Esophagus (tissue), 2 donors: ENCODE data around the gene IKZF5. TPM values are rescaled to one million over a fixed set of nuclear protein-coding genes. Genes with fewer than 3 reads are reported as not detected.

Experiments
- H3K27ac ChIP-seq, 2 donors: one replicate each; pipeline ENCODE4 v1.5.1; 2013; ENCODE audit warnings: low read depth in 2 of 2, mild to moderate bottlenecking in 2 of 2, inconsistent platforms in 1 of 2, low read length in 1 of 2, moderate library complexity in 1 of 2
- H3K27me3 ChIP-seq, 2 donors: one replicate each; pipeline ENCODE4 v1.6.1; 2013; ENCODE audit warnings: low read length in 2 of 2, control low read depth in 1 of 2, mild to moderate bottlenecking in 1 of 2; ENCODE audit not compliant: insufficient read depth in 2 of 2, control insufficient read depth in 1 of 2
- H3K36me3 ChIP-seq, 2 donors: one replicate each; pipeline ENCODE4 v1.6.1; 2013; ENCODE audit warnings: low read length in 1 of 2; ENCODE audit not compliant: control insufficient read depth in 2 of 2, insufficient read depth in 2 of 2
- H3K4me1 ChIP-seq, 2 donors: one replicate each; pipeline ENCODE4 v1.6.1; 2013; ENCODE audit warnings: low read length in 1 of 2; ENCODE audit not compliant: control insufficient read depth in 2 of 2, insufficient read depth in 2 of 2
- H3K4me3 ChIP-seq, 2 donors: one replicate each; pipeline ENCODE4 v1.5.1; 2013; ENCODE audit warnings: low read length in 2 of 2, mild to moderate bottlenecking in 2 of 2, low read depth in 1 of 2, moderate library complexity in 1 of 2
- H3K9me3 ChIP-seq, 2 donors: one replicate each; pipeline ENCODE4 v1.6.1; 2013; ENCODE audit warnings: mild to moderate bottlenecking in 2 of 2, low read depth in 1 of 2, low read length in 1 of 2, moderate library complexity in 1 of 2; ENCODE audit not compliant: control insufficient read depth in 2 of 2, insufficient read depth in 1 of 2
- WGBS, 2 donors: extraction: QIAGEN DNeasy Blood & Tissue Kit; methylation state at CpG; one replicate each; pipeline ENCODE4 v1.1.7; 2013; 5-methylcytosine and 5-hydroxymethylcytosine counted together
- polyA plus RNA-seq, 2 donors: library from polyadenylated mRNA; stranded (reverse); fragments of 200-250 nt; gene quantifications; one replicate each; pipeline ENCODE4 v1.2.3, GENCODE V29; 2013
- donor health status: healthy with polysubstance abuse.
- donor health status: Bipolar disorder and iron deficiency.

The IKZF5 gene
- polyA plus RNA-seq, 2 donors, result 4.5 to 7.2 TPM

DNA sequence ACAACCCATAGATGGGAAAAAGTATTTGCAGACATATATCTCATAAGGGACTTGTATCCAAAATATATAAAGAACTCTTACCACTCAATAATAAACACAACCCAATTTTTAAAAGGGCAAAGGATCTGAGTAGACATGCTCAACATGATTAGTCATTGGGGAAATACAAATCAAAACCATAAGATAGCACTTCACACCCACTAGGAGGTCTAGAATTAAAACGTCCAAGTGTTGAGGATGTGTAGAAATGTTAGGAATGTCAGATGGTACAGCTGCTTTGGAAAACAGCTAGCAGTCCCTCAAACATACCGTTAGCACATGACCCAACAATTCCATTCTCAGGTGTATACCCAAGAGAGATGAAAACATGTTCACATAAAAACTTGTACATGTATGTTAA lies 20.1 kb downstream of the IKZF5 start:
- no peaks in the 10 kb centered on the region for H3K4me1 ChIP-seq
- no peak overlapping the region for H3K27ac ChIP-seq
- WGBS, 2 donors, result 76 to 79% methylated on average over 2 of the region's 2 CpGs
- peaks cover 1 to 2% of the 10 kb centered on the region in 2 donors for H3K36me3 ChIP-seq
- H3K27me3 ChIP-seq, result no peaks in the 10 kb centered on the region
- H3K9me3 ChIP-seq, result no peaks in the 10 kb centered on the region
- no peak overlapping the region for H3K4me3 ChIP-seq

DNA sequence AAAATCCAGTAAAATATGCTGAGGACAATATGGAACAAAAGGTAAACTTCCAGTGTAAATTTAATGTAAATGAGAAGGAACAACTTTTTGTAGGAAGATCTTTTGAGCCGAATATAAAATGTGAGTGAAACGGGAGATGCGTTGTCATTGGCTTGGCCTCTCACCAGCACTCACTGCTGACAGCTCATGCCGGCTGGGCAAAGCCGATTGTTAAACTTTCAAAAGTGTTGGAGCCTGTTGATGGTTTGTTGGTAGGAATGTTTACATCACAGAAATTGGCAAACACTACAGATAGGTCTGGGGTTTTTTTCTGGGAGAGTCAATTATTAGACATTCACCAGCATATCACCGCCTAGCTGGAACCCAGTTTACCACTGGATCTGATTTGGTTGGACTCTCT lies 22.3 kb downstream of the IKZF5 start:
- WGBS, 2 donors, result 69 to 71% methylated on average over 6 of the region's 6 CpGs
- H3K27me3 ChIP-seq, result no peaks in the 10 kb centered on the region
- H3K4me3 ChIP-seq, result no peak overlapping the region
- H3K36me3 ChIP-seq, result peaks cover 1 to 2% of the 10 kb centered on the region in 2 donors
- no peaks in the 10 kb centered on the region for H3K9me3 ChIP-seq
- H3K27ac ChIP-seq, result peak overlapping the region in 1 of 2 donors; percentile 31
- no peaks in the 10 kb centered on the region for H3K4me1 ChIP-seq

DNA sequence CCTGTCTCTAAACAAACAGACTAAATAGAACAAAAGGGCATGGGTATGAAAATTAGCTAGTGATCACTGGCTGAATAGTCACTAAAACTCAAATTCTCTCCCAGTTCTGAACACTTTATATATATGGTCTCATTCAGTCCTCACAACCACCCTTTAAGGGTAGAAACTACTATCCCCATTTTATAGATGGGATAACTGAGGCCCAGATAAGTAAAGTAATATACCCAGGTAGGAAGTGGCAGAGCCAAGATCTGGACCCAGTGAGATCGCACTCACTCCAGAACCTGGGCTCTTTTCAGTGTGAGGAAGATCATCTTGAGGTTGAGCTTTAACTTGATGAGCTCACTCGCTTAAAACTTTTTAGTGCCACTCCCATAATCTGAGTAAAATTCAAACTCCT lies 23.9 kb downstream of the IKZF5 start:
- Histone ChIP-seq H3K36me3 (peaks cover 1 to 2% of the 10 kb centered on the region in 2 donors), H3K9me3 (no peaks in the 10 kb centered on the region), H3K4me3 (no peak overlapping the region), H3K27ac (no peak overlapping the region), H3K4me1 (no peaks in the 10 kb centered on the region), H3K27me3 (no peaks in the 10 kb centered on the region)
- 96% methylated on average over 2 of the region's 2 CpGs for WGBS, 2 donors

DNA sequence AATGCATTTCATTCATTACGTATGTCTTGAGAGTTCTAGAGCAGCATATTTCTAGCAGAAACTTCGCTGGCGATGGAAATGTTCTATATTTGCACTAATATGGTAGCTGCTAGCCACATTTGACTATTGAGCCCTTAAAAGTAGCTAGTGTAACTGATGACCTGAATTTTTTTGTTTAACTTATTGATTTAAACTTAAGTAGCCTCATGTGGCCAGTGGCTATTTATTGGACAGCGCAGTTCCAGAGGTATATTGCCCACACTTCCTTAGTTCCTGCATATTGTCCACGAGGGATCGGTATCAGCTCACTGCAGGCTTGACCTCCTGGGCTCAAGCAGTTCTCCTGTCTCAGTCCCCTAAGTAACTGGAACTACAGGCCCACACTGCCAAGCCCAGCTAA lies 24.7 kb downstream of the IKZF5 start:
- H3K36me3 ChIP-seq, result peaks cover 1 to 2% of the 10 kb centered on the region in 2 donors
- no peak overlapping the region for H3K4me3 ChIP-seq
- WGBS, 2 donors, result 95% methylated on average over 6 of the region's 6 CpGs
- no peaks in the 10 kb centered on the region for H3K9me3 ChIP-seq
- no peaks in the 10 kb centered on the region for H3K27me3 ChIP-seq
- H3K27ac ChIP-seq, result no peak overlapping the region
- no peaks in the 10 kb centered on the region for H3K4me1 ChIP-seq

DNA sequence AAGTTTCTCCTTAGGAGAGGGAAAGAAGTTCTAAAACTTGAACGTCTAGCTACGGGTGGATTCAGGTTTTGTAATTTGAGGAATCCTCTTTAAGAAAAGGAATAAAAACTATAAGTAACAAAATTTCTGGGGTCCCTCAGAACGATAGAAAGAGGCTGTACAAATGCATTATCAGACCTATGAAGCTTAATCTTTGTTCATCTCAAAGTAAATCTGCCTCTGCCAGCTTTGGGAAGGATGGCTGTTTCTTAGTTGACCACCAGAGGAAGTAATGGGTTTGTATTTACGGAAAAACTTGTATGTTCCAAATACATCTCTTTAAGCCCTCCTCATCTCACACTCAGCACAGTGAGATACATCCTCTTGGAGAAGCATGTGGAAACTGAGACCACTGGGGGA lies 27.5 kb downstream of the IKZF5 start:
- WGBS, 2 donors, result 24% methylated on average over 4 of the region's 4 CpGs
- no peaks in the 10 kb centered on the region for H3K27me3 ChIP-seq
- peaks cover 0 to 2% of the 10 kb centered on the region in 2 donors for H3K36me3 ChIP-seq
- no peak overlapping the region for H3K27ac ChIP-seq
- H3K9me3 ChIP-seq, result no peaks in the 10 kb centered on the region
- H3K4me1 ChIP-seq, result no peaks in the 10 kb centered on the region
- H3K4me3 ChIP-seq, result peak overlapping the region in 1 of 2 donors; percentile 82

DNA sequence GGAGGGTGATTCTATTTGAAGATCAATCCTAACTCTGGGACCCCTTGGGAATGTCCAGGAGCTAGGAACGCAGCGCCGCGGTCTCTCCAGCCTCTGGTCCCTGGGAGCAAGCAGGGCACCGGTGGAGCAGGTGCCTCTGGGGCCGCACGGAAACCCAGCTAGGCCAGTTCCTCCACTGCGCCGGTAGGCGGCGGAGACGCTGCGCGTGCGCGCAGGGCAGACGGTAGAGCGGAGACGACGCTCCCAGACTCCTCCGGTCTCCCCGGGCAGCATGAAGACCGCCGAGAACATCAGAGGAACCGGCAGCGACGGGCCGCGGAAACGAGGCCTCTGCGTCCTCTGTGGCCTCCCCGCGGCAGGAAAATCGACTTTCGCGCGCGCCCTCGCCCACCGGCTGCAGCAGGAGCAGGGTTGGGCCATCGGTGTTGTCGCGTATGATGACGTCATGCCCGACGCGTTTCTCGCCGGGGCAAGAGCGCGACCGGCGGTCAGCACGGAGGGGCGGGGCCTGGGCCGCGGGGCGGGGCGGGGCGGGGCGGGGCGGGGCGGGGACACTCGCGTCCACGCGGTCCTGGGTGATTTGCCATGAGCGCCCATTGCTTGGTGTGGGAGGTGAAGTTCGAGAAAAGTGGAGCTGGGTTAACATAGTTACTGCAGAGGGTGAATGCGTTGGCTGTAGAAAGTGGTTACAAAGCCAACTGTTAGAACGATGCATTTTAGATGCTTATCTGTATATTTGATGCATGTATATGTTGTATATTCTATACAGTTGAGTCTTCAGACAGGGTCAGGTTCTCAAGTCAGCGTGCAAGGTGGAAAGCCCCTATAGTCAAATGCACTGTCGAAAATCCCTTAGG lies 28.2 kb downstream of the IKZF5 start, which contains the start of gene PSTK:
Gene PSTK (plus strand): TSS at position 193 of the 857 bp plus-strand sequence. CDS start 79 bp downstream, at position 272.
- Histone ChIP-seq H3K4me1 (no peaks in the 10 kb centered on the region), H3K9me3 (no peaks in the 10 kb centered on the region)
- WGBS, 2 donors, result 1% methylated on average over 72 to 73 of the region's 73 CpGs

DNA sequence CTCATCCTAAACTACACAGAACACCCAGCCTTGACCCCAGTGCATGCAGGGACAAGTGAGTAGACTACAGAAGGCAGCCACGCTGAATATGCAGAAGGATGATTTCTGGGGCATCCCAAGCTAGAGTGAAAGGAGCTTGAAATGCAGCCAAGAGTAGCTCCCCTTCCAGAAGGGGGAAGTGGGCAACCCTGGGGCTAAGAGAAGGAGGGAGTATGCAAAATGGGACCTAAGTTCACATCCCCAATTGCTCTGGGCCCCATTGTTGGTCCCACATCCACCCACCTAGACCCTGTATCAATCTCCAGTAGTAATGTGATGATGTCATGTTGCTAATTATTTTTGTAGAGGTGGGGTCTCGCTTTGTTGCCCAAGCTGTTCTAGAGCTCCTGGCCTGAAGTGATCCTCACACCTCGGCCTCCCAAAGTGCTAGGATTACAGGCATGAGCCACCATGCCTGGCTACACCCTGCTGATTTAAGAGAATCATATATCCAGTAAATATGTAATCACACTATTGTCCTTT lies 34.0 kb downstream of the IKZF5 start:
- Histone ChIP-seq H3K9me3 (no peaks in the 10 kb centered on the region), H3K27me3 (peaks cover 0 to 3% of the 10 kb centered on the region in 2 donors), H3K4me3 (no peak overlapping the region), H3K36me3 (no peaks in the 10 kb centered on the region), H3K4me1 (no peaks in the 10 kb centered on the region), H3K27ac (no peak overlapping the region)
- WGBS, 2 donors, result 80 to 83% methylated on average over 3 of the region's 3 CpGs

More for the DNA sequence above, 28.2 kb downstream of the IKZF5 start, which contains the start of gene PSTK:
- Histone ChIP-seq H3K27ac (peak within 1 kb of the TSS; percentile 94 to 99), H3K27me3 (no peaks in the 10 kb centered on the region), H3K36me3 (peaks cover 0 to 2% of the 10 kb centered on the region in 2 donors), H3K4me3 (peak within 1 kb of the TSS; percentile 82 to 84)

DNA sequence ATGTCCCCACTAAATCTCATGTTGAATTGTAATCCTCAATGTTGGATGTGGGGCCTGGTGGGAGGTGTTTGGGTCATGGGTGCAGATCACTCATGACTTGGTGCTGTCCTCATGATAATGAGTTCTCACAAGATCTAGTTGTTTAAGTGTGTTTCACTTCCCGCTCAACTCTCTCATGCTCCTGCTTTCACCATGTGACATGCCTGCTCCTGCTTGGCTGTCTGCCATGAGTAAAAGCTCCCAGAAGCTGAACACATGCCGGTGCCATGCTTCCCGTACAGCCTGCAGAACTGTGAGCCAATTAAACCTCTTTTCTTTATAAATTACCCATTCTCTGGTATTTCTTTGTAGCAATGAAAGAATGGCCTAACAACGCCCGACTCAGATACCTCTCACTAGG lies 34.6 kb downstream of the IKZF5 start:
- no peaks in the 10 kb centered on the region for H3K9me3 ChIP-seq
- no peaks in the 10 kb centered on the region for H3K4me1 ChIP-seq
- H3K27me3 ChIP-seq, result peaks cover 0 to 3% of the 10 kb centered on the region in 2 donors
- H3K36me3 ChIP-seq, result no peaks in the 10 kb centered on the region
- H3K27ac ChIP-seq, result no peak overlapping the region
- WGBS, 2 donors, result 57 to 58% methylated on average over 5 of the region's 5 CpGs
- H3K4me3 ChIP-seq, result no peak overlapping the region

DNA sequence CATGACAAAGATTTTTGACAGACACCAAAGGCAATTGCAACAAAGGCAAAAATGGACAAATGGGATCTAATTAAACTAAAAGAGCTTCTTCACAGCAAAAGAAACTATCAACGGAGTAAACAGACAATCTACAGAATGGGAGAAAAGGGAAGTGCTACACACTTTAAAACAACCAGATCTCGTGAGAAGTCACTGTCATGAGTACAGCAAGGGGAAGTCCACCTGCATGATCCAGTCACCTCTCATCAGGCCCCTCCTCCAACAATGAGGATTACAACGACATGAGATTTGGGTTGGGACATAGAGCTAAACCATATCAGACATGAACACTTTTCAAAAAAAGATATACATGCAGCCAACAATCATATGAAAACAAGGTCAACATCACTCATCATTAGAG lies 39.9 kb downstream of the IKZF5 start:
- Histone ChIP-seq H3K9me3 (no peaks in the 10 kb centered on the region), H3K27ac (no peak overlapping the region), H3K36me3 (no peaks in the 10 kb centered on the region), H3K27me3 (no peaks in the 10 kb centered on the region), H3K4me3 (no peak overlapping the region), H3K4me1 (no peaks in the 10 kb centered on the region)
- WGBS, 2 donors, result 75 to 76% methylated on average over 3 of the region's 3 CpGs

DNA sequence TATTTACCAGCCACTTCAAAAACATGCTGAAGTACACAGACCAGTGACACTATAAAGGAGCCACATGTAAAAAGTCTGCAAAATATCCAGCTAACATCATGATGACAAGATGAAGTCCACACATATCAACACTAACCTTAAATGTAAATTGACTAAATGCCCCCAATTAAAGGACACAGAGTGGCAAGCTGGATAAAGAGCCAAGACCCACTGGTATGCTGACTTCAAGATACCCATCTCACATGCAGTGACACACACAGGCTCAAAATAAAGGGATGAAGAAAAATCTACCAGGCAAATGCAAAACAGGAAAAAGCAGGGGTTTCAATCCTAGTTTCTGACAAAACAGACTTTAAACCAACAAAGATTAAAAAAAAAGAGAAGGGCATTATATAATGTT lies 41.7 kb downstream of the IKZF5 start:
- H3K27ac ChIP-seq, result no peak overlapping the region
- no peaks in the 10 kb centered on the region for H3K4me1 ChIP-seq
- no peaks in the 10 kb centered on the region for H3K36me3 ChIP-seq
- H3K4me3 ChIP-seq, result no peak overlapping the region
- H3K27me3 ChIP-seq, result no peaks in the 10 kb centered on the region
- H3K9me3 ChIP-seq, result no peaks in the 10 kb centered on the region
